GM12864 (cell line): ENCODE results near the gene LBX1.

Experiments used
- DNase-seq: peaks from one replicate; pipeline ENCODE4 v3.0.0-alpha.2; 2011; ENCODE audit warnings: low read depth
- H3K4me3 ChIP-seq: 2 replicates; pipeline ENCODE4 v1.5.1; 2011; ENCODE audit warnings: mild to moderate bottlenecking, low read depth, low read length, control low read depth
- TF ChIP-seq, protein P1 (sequence below): IDR thresholded peaks from 2 replicates; pipeline ENCODE4 v1.5.1; 2011; ENCODE audit warnings: low read depth, mild to moderate bottlenecking, moderate library complexity, low read length, control low read depth, inconsistent platforms; ENCODE audit errors: missing control alignments

The LBX1 gene

DNA sequence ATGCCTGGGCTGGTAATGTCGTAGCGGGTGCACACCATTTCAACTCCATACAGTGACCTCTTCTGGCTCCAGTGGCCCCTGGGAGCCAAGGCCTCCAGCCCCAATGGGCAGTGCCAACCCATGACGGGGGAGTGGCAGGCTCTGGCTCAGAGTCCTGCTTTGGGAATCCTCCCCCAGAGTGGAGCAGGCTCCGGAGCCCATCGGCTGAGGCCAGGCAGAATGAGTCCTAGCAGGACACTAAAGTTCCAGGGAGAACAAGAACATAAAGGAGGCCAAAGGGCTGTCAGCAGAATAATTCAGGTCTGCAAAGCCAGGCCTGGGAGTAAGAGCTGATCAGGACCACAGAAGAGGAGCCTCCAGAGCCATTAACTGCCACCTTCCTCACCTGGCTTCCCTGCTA, 33.3 kb downstream of the LBX1 start:
- TF ChIP-seq, protein P1, sequence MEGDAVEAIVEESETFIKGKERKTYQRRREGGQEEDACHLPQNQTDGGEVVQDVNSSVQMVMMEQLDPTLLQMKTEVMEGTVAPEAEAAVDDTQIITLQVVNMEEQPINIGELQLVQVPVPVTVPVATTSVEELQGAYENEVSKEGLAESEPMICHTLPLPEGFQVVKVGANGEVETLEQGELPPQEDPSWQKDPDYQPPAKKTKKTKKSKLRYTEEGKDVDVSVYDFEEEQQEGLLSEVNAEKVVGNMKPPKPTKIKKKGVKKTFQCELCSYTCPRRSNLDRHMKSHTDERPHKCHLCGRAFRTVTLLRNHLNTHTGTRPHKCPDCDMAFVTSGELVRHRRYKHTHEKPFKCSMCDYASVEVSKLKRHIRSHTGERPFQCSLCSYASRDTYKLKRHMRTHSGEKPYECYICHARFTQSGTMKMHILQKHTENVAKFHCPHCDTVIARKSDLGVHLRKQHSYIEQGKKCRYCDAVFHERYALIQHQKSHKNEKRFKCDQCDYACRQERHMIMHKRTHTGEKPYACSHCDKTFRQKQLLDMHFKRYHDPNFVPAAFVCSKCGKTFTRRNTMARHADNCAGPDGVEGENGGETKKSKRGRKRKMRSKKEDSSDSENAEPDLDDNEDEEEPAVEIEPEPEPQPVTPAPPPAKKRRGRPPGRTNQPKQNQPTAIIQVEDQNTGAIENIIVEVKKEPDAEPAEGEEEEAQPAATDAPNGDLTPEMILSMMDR = no peak
- no peak overlapping the region for H3K4me3 ChIP-seq

DNA sequence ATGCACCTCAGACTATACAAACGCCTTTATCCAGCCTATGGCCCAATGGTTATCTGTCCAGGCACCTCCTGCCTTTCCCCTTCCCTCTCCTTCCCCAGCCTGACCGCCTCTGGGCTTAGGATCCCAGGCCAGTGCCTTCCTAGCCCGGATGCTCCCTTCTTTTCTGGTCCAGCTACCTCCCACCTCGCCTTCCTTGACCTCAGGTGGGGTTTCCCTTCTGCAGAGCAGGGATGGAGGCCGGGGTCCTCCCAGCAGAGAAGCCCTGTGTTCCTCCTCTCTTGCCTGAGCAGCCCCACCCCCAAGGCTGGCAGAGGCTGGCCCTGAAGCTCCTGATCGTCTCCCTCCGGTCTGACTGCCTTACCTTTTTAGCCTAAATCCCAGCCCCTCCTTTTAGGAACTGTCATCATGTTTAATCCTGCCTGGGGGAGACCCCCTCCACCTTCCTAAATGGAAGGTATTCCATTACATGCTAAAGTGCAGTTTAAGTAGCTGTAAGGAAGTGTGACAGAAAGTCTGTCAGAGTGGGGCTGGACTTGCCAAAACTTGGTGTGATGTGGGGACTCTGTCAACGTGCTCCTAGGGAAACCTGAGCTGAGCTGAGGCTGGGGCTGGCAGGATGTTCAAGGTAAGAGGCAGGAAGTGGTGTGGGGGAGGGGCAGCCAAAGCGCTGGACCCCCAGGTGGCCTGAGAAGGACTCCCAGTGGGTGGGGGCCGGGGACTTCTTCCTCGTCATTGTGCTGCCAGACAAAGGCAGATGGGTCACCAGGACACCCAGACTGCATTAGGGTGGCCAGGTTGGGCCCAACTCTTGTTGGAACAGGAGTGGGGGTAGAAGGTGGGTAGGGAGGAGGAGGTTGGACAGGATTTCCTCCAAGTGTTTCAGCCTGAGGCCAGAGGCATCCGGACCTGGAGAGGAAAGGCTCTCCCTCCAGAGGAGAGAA, 39.5 kb downstream of the LBX1 start:
- TF ChIP-seq, protein P1 = no peak
- H3K4me3 ChIP-seq = no peak overlapping the region
- DNase-seq = no peak

More for the DNA sequence above, 33.3 kb downstream of the LBX1 start:
- DNase-seq = no peak

DNA sequence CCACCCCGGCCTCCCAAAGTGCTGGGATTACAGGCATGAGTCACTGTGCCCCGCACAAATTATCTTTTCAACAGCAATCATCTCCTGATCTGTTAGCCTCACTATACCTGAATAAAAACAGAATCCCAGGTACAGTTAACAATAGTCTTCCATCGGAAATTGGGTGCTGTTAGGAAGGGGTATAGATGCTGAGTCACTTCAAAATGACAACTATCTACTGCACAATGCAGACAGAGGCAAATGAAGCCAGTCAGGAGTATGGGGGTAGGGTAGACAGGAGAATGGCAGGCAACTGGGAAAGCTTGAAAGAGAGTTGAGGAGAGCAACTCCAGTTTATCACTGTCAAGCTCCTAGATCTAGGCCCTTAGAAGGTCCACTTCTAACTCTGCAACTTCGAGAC, 40.3 kb downstream of the LBX1 start:
- TF ChIP-seq, protein P1 = no peak
- DNase-seq = no peak
- H3K4me3 ChIP-seq = no peak overlapping the region

DNA sequence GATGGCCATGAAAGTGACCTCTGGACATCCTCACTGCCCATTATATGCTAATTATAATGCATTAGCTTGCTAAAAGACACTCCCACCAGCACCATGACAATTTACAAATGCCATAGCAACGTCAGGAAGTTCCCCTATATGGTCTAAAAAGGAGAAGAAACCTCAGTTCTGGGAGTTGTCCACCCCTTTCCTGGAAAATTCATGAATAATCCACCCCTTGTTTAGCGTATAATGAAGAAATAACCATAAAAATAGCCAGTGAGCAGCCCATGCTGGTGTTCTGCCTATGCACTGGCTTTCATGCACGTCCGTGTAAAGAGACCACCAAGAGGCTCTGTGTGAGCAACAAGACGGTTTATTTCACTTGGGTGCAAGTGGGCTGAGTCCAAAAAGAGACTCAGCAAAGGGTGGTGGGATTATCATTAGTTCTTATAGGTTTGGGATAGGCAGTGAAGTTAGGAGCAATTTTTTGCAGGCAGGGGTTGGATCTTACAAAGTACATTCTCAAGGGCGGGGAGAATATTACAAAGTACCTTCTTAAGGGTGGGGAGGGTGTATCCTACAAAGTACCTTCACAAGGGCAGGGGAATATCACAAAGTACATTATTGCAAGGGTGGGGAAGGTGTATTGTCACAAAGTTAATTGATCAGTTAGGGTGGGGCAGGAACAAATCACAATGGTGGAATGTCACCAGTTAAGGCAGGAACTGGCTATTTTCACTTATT, 45.6 kb downstream of the LBX1 start:
- no peak for DNase-seq
- H3K4me3 ChIP-seq = no peak overlapping the region
- TF ChIP-seq, protein P1 = no peak

GRCh38 chr10:101182936-101183335, 46.3 kb downstream of the LBX1 start:
- DNase-seq = no peak
- H3K4me3 ChIP-seq = no peak overlapping the region
- TF ChIP-seq, protein P1 = no peak
